Body of pancreas (tissue), 4 donors: ENCODE measurements around the gene RANBP1.

Source experiments
- POLR2A ChIP-seq, 3 donors: fragments of 450-650 bp; IDR thresholded peaks; one replicate each; pipeline ENCODE4 v1.6.1; 2016; ENCODE audit warnings: antibody characterized with exemption in 3 of 3, mild to moderate bottlenecking in 2 of 3
- TF ChIP-seq, protein P1 (sequence below), 7 experiments: fragments of 450-650 bp in 4 of 7; fragments of 200-600 bp in 3 of 7; sonication (generic) in 3 of 7; IDR thresholded peaks; one replicate each; pipeline ENCODE4 v1.5.1; 2016 to 2019; ENCODE audit warnings: antibody characterized with exemption in 7 of 7

DNA sequence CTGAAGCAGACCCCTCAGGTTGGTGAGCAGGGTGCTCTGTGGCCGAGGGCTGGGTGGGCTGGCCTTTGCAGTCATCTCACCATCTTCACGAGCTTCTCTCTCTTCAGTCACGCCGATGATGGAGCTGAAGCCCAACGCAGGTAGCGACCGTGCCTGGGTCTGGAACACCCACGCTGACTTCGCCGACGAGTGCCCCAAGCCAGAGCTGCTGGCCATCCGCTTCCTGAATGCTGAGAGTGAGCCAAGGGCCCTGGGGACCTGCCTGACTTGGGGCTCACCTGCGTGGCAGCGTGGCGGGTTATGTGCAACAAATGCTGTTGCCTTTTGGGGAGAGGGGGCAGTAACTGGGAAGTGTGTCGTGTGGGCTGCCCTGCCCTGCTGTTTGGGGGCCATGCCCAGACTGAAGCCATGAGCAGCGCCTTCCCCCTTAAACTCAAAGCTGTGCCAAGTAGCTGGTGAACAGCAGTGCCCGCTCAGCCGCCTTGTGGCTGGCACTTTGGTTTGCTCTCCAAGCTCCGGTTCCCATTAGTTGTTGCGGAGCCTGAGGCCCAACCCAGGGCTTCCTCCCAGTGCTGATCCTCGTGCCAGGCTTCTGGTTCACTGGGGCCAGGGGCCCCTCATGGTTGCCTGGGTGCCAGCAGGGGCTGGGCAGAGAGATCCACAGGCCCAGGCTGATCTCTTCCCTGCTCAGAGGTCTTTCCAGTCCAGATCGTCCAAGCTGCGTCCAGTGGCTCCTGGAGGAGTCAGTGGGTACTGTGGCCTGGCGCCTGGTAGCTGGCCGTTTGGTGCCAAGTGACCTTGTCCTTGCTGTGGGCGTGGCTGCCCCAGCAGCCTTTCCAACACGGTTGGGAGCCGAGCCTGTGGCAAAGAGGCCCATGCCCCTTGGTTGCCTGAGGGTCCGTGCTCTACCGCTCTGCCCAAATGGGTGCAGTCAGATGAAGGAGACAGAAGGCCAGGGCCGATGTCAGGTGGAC is 9.6 kb downstream of the RANBP1 start:
- TF ChIP-seq, protein P1, sequence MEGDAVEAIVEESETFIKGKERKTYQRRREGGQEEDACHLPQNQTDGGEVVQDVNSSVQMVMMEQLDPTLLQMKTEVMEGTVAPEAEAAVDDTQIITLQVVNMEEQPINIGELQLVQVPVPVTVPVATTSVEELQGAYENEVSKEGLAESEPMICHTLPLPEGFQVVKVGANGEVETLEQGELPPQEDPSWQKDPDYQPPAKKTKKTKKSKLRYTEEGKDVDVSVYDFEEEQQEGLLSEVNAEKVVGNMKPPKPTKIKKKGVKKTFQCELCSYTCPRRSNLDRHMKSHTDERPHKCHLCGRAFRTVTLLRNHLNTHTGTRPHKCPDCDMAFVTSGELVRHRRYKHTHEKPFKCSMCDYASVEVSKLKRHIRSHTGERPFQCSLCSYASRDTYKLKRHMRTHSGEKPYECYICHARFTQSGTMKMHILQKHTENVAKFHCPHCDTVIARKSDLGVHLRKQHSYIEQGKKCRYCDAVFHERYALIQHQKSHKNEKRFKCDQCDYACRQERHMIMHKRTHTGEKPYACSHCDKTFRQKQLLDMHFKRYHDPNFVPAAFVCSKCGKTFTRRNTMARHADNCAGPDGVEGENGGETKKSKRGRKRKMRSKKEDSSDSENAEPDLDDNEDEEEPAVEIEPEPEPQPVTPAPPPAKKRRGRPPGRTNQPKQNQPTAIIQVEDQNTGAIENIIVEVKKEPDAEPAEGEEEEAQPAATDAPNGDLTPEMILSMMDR (IDR thresholded peaks at IDR 0.05): no peak
- TF ChIP-seq POLR2A (IDR thresholded peaks at IDR 0.05): no peak
